NOMO-1 treated with DMSO at 0.1 percent for 48 hours (cell line): ENCODE measurements around the gene FAM13C.

Source experiments
- DNase-seq: peaks from one replicate; lab custom pipeline; 2025; ENCODE audit not compliant: unreplicated experiment; lab: John Stamatoyannopoulos, UW

FAM13C gene

GRCh38 chr10:59319854-59320253 is 42.5 kb downstream of the FAM13C start:
- no peak for DNase-seq

- no peak for DNase-seq
Measured at GRCh38 chr10:59317066-59317465, 45.3 kb downstream of the FAM13C start.

- no peak for DNase-seq
Measured at GRCh38 chr10:59315465-59315864, 46.9 kb downstream of the FAM13C start.

GRCh38 chr10:59314268-59314667 is 48.1 kb downstream of the FAM13C start:
- DNase-seq = no peak

- no peak for DNase-seq
Measured at GRCh38 chr10:59312247-59312646, 50.1 kb downstream of the FAM13C start.

GRCh38 chr10:59311025-59311424 is 51.3 kb downstream of the FAM13C start:
- no peak for DNase-seq

GRCh38 chr10:59310324-59310914 is 51.9 kb downstream of the FAM13C start:
- DNase-seq = no peak

GRCh38 chr10:59304521-59305097 is 57.7 kb downstream of the FAM13C start:
- no peak for DNase-seq

GRCh38 chr10:59303018-59303417 is 59.3 kb downstream of the FAM13C start:
- no peak for DNase-seq

GRCh38 chr10:59302381-59302780 is 60.0 kb downstream of the FAM13C start:
- DNase-seq = no peak

GRCh38 chr10:59301067-59301754 is 61.1 kb downstream of the FAM13C start:
- DNase-seq = no peak

GRCh38 chr10:59300386-59300785 is 62.0 kb downstream of the FAM13C start:
- DNase-seq = no peak

- no peak for DNase-seq
Measured at GRCh38 chr10:59299933-59300332, 62.4 kb downstream of the FAM13C start.

- no peak for DNase-seq
Measured at GRCh38 chr10:59290448-59290847, 71.9 kb downstream of the FAM13C start.

- DNase-seq = no peak
Measured at GRCh38 chr10:59289853-59290252, 72.5 kb downstream of the FAM13C start.

GRCh38 chr10:59287587-59288255 is 74.6 kb downstream of the FAM13C start:
- DNase-seq = no peak

- DNase-seq = no peak
Measured at GRCh38 chr10:59285848-59286247, 76.5 kb downstream of the FAM13C start.

- DNase-seq = no peak
Measured at GRCh38 chr10:59285073-59285472, 77.3 kb downstream of the FAM13C start.

- no peak for DNase-seq
Measured at GRCh38 chr10:59284118-59284975, 78.0 kb downstream of the FAM13C start.

GRCh38 chr10:59283456-59284091 is 78.8 kb downstream of the FAM13C start:
- no peak for DNase-seq

- DNase-seq = no peak
Measured at GRCh38 chr10:59281861-59282260, 80.5 kb downstream of the FAM13C start.
